HG02798 (cell line): Measurements from ENCODE around the gene RPL28.

Experiments
- ATAC-seq: cut with Tn5 transposase; IDR thresholded peaks from one replicate; pipeline ENCODE4 v1.9.1; 2021; ENCODE audit warnings: mild to moderate bottlenecking; ENCODE audit not compliant: unreplicated experiment, poor library complexity

RPL28 gene

DNA sequence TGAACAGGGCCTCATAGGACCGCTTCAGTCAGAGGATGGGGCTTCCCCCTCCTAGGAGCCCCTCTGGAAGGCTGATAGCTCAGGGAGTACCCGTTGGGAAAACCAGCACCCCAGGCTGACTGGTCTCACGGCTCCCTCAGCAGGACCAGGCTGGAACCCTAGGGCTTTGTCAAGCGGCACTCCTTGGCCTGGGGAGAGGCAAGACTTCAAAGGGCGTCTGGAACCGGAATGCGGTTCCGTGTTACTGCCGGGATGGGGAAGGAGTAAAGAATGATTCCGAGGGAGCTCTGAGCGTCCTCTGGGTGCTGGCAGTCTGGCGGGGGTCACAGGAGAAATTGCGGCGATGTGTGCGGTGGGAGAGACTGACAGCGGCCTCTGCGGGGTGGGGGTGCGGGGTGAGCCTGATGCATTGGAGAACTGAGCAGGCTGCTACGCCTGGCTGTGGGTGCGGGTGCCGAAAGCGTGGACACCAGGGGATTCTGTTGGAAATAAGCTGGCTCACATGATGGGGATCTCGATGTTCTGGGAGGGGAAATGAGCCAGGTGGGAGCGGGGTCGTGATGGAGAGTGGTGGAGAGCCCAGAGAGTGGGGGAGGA, 33.1 kb upstream of the RPL28 start:
- no peak for ATAC-seq

GRCh38 chr19:55353356-55353802, 32.4 kb upstream of the RPL28 start:
- ATAC-seq: no peak

- ATAC-seq: no peak
Observed at GRCh38 chr19:55353803-55354697, 31.7 kb upstream of the RPL28 start.

DNA sequence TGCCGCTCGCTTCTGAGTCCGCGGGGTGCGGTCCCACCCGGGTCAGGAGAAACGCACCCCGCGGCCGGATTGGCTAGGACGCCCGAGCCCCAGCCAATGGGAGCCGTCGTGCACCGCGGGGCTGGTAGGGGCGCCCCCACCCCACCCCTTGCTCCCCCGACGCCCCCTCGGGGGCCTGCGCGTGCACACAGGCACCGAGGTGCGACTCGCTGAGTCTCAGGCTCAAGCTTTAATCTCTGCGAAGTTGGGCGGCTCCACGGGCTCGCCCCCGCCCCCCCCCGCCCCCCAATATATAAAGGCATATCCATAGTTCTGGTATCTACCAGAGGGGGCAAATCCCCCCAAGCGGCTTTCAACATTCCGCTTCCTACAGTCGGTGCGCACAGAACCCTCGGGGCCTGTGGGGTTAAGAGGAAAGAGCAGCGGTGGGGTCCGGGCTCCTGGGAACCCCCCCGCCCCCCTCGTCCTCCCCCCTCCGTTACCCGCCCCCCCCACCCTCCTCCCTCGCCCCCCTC, 31.0 kb upstream of the RPL28 start, which contains the start of gene COX6B2:
Gene COX6B2, minus strand, starts transcription at position 22 of the 515 bp plus-strand sequence. CDS start 198 bp downstream, outside the sequence.
- no peak for ATAC-seq

DNA sequence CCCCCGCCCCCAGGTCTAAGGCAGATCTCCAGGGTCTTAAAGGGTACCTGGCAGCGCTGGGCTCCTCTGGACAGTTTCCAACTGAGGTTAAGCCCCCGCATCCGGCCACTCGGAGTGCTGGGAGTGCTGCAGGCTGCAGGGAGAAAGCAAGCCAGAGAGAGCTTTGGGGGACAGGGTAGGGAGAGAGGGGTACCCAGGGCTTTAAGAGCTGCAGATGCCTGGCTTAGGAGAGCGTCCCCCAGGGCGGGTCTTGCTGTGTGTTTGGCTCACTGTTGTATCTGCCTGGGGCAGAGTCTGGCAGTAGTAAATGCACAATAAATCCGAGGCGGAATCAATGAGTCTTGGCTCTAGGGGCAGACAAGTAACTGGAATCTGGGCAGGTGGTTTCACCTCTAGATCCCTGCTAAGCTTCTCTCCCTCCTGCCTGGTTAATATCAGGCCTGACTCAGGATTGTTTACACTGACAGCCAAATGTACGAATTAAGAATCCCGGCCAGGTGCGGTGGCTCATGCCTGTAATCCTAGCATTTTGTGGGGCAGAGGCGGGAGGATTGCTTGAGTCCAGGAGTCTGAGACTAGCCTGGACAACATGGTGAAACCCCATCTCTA, 30.4 kb upstream of the RPL28 start:
- ATAC-seq: no peak

DNA sequence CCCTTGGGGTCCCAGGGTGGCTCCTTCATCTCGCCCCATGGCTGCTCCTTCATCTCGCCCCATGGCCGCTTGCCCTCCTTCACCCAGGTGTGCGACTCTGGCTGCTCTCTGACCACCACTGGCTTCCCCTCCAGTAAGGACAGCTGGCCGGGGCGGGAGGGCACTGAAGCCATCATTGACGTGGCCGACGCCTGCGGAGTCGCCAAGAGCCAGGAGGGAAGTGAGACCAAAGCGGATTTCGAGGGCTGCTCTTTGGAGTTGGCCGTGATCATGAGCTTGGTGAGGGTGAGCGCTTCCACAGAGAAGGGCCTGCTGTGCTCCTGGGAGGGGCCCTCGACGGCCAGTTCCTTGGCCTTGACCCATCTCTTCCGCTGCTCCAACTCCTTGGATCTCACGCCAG, 27.2 kb upstream of the RPL28 start:
- ATAC-seq: no peak

DNA sequence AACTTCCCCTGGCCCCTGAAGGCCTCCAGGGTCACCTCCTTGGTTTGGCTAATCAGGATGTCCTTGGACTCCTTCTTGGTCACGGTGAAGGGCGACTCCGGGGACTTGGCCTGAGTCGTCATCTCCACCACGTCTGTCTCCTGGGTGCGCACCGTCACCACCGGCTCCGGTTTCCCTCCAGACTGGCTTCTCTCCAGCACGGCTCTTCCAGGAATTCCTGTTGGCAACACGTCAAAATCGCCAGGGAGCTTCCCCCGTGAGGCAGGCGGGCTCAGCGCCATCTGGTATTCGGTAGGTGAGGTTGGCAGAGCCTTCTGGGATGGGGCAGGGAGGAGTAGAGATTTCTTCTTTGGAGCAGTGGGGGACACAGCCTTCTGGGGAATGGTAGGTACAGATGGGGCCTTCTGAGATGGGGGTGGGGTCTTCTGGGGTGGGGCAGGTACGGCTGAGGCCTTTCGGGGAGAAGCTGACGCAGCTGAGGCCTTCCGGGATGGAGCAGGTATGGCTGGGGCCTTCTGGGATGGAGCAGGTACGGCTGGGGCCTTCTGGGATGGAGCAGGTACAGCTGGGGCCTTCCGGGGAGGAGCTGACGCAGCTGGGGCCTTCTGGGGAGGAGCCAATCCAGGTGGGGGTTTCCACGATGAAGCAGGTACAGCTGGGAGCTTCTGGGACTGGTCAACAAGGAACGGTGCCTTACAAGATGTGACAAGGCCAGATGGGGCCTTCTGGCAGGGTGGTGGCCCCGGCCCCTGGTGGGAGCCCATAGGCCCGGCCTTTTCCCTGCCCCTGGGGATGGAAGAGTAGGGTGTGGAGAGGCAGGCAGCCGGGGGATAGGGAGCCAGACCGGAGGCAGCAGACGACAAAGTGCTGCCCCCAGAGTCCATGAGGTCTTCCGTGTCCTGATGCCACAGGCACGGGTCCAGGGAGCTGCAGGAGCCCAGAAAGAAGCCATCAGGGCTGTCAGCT, 26.5 kb upstream of the RPL28 start:
- ATAC-seq: no peak

DNA sequence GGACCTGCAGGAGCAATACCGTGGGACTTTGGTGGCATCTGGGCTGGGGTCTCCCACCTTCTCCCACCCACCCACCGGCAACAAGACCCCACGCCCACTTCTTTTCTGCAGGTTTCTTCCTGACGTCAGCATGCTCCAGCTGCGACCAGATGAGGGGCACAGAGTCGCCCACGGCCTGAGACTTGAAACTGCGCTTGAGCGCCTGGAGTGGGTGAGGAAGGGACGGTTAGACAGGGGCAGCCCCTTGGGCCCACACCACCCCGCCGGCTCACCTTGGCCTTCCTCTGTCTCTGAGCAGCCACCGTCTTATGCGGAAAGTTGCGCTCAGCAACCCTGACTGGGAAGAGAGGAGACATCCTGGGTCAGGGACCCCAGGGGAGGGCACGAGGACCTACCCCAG, 24.8 kb upstream of the RPL28 start:
- no peak for ATAC-seq

- ATAC-seq: no peak
Observed at GRCh38 chr19:55362174-55362989, 23.4 kb upstream of the RPL28 start.

DNA sequence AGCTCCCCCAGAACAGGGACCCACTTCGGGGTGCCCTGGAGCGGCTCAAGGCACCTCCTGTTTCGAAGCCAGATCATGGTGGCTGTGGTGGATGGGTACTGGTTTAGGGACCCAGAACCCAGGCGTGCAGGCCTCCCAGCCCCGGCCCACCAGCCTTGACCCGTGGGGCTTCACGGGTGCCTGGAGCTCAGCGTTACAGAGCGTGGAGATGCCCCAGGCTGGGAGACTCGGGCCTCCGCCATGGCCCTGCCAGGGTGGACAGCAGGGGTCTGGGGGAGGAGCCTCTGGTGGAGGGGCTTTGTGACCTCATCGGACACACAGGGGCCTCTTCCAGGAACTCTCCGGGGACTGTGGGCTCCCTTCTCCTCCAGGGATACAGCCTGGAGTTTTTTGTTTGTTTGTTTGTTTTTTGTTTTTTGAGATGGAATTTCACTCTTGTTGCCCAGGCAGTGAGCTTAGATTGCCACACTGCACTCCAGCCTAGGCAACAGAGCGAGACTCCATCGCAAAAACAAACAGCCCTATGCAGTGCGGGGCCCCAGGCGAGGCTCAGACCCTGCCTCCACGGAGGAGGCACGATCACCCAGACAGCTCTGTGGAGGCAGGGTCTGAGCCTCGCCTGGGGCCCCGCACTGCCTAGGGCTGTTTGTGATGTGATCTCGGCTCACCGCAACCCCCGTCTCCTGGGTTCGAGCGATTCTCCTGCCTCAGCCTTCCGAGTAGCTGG, 22.6 kb upstream of the RPL28 start, which contains the start of gene GARIN5B:
Gene GARIN5B, minus strand, starts transcription at position 271 of the 727 bp plus-strand sequence. Its CDS starts 194 bp downstream, at position 77.
- ATAC-seq: no peak

GRCh38 chr19:55365245-55365644, 20.5 kb upstream of the RPL28 start:
- ATAC-seq: no peak

DNA sequence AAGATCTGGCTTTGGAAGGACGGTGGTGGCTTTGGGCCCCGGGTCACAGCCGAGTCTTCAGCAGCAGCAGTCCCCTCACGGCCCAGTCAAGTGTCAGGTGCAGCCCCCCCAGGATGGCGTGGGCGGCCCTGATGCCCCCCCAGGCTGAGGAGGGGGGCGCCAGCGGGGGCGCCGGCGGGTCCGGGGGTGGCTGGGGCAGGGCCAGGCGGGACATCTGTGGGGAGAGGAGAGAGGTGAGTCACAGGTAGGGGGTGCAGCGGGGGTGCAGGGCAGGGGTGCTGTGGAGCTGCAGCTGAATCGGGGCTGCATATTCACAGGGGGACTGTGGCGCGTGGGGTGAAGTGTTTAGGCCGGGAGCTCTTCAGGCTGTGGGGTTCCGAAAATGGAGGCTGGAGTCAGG, 19.8 kb upstream of the RPL28 start:
- ATAC-seq: no peak

GRCh38 chr19:55366790-55367189, 18.9 kb upstream of the RPL28 start:
- ATAC-seq: no peak

DNA sequence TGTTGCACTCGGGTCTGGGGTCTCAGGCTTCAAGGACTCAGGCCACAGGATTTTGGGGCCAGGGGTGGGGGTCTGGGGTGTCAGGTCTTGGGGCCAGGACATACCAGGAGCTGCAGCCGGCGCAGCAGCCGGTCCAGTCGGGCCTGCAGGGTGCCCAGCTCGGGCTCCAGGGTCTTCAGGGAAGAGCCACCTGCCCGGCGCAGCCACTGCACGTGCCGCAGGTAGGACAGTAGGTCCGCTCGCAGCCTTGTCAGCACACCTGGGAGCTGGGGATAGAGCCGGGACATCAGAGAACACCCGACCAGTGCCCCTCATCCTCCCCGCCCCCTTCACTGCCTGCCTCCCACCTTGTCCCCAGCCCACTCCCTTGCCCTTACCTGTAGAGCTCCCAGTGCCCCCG, 17.6 kb upstream of the RPL28 start:
- no peak for ATAC-seq

- ATAC-seq: no peak
Observed at GRCh38 chr19:55368701-55369563, 16.8 kb upstream of the RPL28 start.

- no peak for ATAC-seq
Observed at GRCh38 chr19:55369653-55370304, 16.0 kb upstream of the RPL28 start.
